SU-DHL-6 (cell line): ENCODE results near the gene COIL.

Source experiments
- H2AFZ ChIP-seq: fragments of 200-600 bp; sonication (generic); 2 replicates; pipeline ENCODE4 v1.6.1; 2014; ENCODE audit warnings: low read depth, mild to moderate bottlenecking, moderate library complexity, mixed read lengths, antibody characterized with exemption, low read length; ENCODE audit not compliant: severe bottlenecking
- H3F3A ChIP-seq: fragments of 200-600 bp; shearing (Covaris generic); 2 replicates; pipeline ENCODE4 v1.6.0; 2016; ENCODE audit warnings: antibody characterized with exemption, mild to moderate bottlenecking; ENCODE audit not compliant: insufficient read depth
- H3K27ac ChIP-seq: fragments of 200-600 bp; sonication (generic); 2 replicates; pipeline ENCODE4 v1.5.1; 2016; ENCODE audit warnings: low read depth, mild to moderate bottlenecking, low read length, moderate library complexity, mixed read lengths
- H3K27me3 ChIP-seq: fragments of 200-600 bp; sonication (generic), shearing (Covaris generic); 2 replicates; pipeline ENCODE4 v1.6.0; 2014; ENCODE audit warnings: mild to moderate bottlenecking, low read length
- H3K36me3 ChIP-seq: fragments of 200-600 bp; sonication (generic); 2 replicates; pipeline ENCODE4 v1.6.1; 2014; ENCODE audit warnings: mild to moderate bottlenecking, low read length, mixed read lengths
- H3K4me2 ChIP-seq: fragments of 300-600, 200-600 bp; shearing (Covaris generic), sonication (generic); 2 replicates; pipeline ENCODE4 v1.6.0; 2014; ENCODE audit warnings: low read length, low read depth, mild to moderate bottlenecking; ENCODE audit not compliant: poor library complexity, severe bottlenecking
- H3K4me3 ChIP-seq: fragments of 200-600 bp; sonication (generic); 2 replicates; pipeline ENCODE4 v1.5.1; 2014; ENCODE audit warnings: antibody characterized with exemption, low read length, mild to moderate bottlenecking, mixed read lengths; ENCODE audit not compliant: insufficient read depth, poor library complexity, severe bottlenecking
- H3K79me2 ChIP-seq: fragments of 200-600 bp; sonication (generic); 2 replicates; pipeline ENCODE4 v1.6.1; 2014; ENCODE audit warnings: mild to moderate bottlenecking, low read length, moderate library complexity; ENCODE audit not compliant: insufficient read depth
- H3K9ac ChIP-seq: fragments of 200-600 bp; sonication (generic); 2 replicates; pipeline ENCODE4 v1.7.0; 2014; ENCODE audit warnings: mild to moderate bottlenecking, low read length
- H3K9me2 ChIP-seq: fragments of 200-600 bp; sonication (generic); replicated peaks from 2 replicates; pipeline ENCODE4 v1.6.1; 2014; ENCODE audit warnings: low read length; ENCODE audit not compliant: insufficient read depth
- H3K9me3 ChIP-seq: fragments of 200-600 bp; sonication (generic); 2 replicates; pipeline ENCODE4 v1.6.1; 2014; ENCODE audit warnings: low read length, mixed read lengths; ENCODE audit not compliant: insufficient read depth
- H4K20me1 ChIP-seq: fragments of 200-600 bp; sonication (generic); 2 replicates; pipeline ENCODE4 v1.6.1; 2014; ENCODE audit warnings: low read depth, mild to moderate bottlenecking, antibody characterized with exemption, low read length, moderate library complexity, mixed read lengths
- CTCF ChIP-seq: fragments of 200-600 bp; sonication (generic); IDR thresholded peaks from one replicate; pipeline ENCODE4 v1.5.1; 2017; ENCODE audit warnings: antibody characterized with exemption, mild to moderate bottlenecking, low read length, moderate library complexity; ENCODE audit not compliant: insufficient read depth, poor library complexity, severe bottlenecking
- EZH2phosphoT487 ChIP-seq: fragments of 200-600 bp; sonication (generic), shearing (Covaris generic); conservative IDR thresholded peaks from 2 replicates; pipeline ENCODE4 v1.6.1; 2018; ENCODE audit warnings: mild to moderate bottlenecking, antibody characterized with exemption, low read length, moderate library complexity, mixed read lengths

Gene COIL

GRCh38 chr17:56903560-56903959 is 57.3 kb downstream of the COIL start:
- TF ChIP-seq EZH2phosphoT487 (no peak), CTCF (no peak)
- H4K20me1 ChIP-seq, result no peaks in the 10 kb centered on the region
- H3K4me2 ChIP-seq, result no peak overlapping the region
- H3F3A ChIP-seq, result peaks cover 14% of the 10 kb centered on the region
- H3K9me3 ChIP-seq, result no peaks in the 10 kb centered on the region
- H3K9ac ChIP-seq, result no peak overlapping the region
- H3K36me3 ChIP-seq, result peaks cover 10% of the 10 kb centered on the region; the same call in 1 of the 2 replicates
- H3K27me3 ChIP-seq, result no peaks in the 10 kb centered on the region
- H3K27ac ChIP-seq, result no peak overlapping the region
- H3K9me2 ChIP-seq, result no peaks in the 10 kb centered on the region
- no peaks in the 10 kb centered on the region for H3K79me2 ChIP-seq
- H2AFZ ChIP-seq, result no peak overlapping the region
- H3K4me3 ChIP-seq, result no peak overlapping the region

GRCh38 chr17:56902348-56902747 is 58.5 kb downstream of the COIL start:
- H3K79me2 ChIP-seq, result no peaks in the 10 kb centered on the region
- no peaks in the 10 kb centered on the region; the same call in 1 of the 2 replicates for H4K20me1 ChIP-seq
- no peak overlapping the region for H3K27ac ChIP-seq
- H3K9ac ChIP-seq, result no peak overlapping the region
- no peaks in the 10 kb centered on the region for H3K9me2 ChIP-seq
- no peaks in the 10 kb centered on the region for H3K27me3 ChIP-seq
- H3K4me3 ChIP-seq, result no peak overlapping the region
- no peak for TF ChIP-seq EZH2phosphoT487
- TF ChIP-seq CTCF, result no peak
- H3K4me2 ChIP-seq, result no peak overlapping the region
- H3K9me3 ChIP-seq, result no peaks in the 10 kb centered on the region
- peaks cover 6% of the 10 kb centered on the region; the same call in 1 of the 2 replicates for H3K36me3 ChIP-seq
- H2AFZ ChIP-seq, result no peak overlapping the region
- peaks cover 14% of the 10 kb centered on the region for H3F3A ChIP-seq

GRCh38 chr17:56899403-56899802 is 61.4 kb downstream of the COIL start:
- no peak for TF ChIP-seq EZH2phosphoT487
- TF ChIP-seq CTCF, result no peak
- no peak overlapping the region for H3K27ac ChIP-seq
- H3K27me3 ChIP-seq, result no peaks in the 10 kb centered on the region
- H3K9ac ChIP-seq, result no peak overlapping the region
- no peaks in the 10 kb centered on the region for H3K9me2 ChIP-seq
- no peak overlapping the region for H2AFZ ChIP-seq
- H3K36me3 ChIP-seq, result peaks cover 14% of the 10 kb centered on the region; the same call in 1 of the 2 replicates
- no peak overlapping the region for H3K4me3 ChIP-seq
- H3K79me2 ChIP-seq, result no peaks in the 10 kb centered on the region
- H3K4me2 ChIP-seq, result no peak overlapping the region
- no peaks in the 10 kb centered on the region; the same call in 1 of the 2 replicates for H4K20me1 ChIP-seq
- H3K9me3 ChIP-seq, result no peaks in the 10 kb centered on the region
- peaks cover 27% of the 10 kb centered on the region for H3F3A ChIP-seq
